GM19043 (cell line): Measurements from ENCODE around the gene HMX1.

ENCODE experiments used
- ATAC-seq: cut with Tn5 transposase; IDR thresholded peaks from one replicate; pipeline ENCODE4 v1.9.1; 2021; ENCODE audit warnings: low read depth; ENCODE audit not compliant: unreplicated experiment

Gene HMX1

GRCh38 chr4:8871417-8872401 is at the start of gene HMX1:
Gene HMX1, minus strand, starts transcription at chr4:8871839. Its CDS starts 225 bp downstream, at chr4:8871614.
- ATAC-seq = no peak

GRCh38 chr4:8920969-8921368 is 49.3 kb upstream of the HMX1 start:
- no peak for ATAC-seq

GRCh38 chr4:8920289-8920965 is 48.8 kb upstream of the HMX1 start:
- ATAC-seq = no peak

GRCh38 chr4:8919651-8920288 is 48.1 kb upstream of the HMX1 start:
- no peak for ATAC-seq

- peak; percentile 75 for ATAC-seq
These were observed 46.5 kb upstream of the HMX1 start for GRCh38 chr4:8917868-8918783.

GRCh38 chr4:8917321-8917811 is 45.7 kb upstream of the HMX1 start:
- ATAC-seq = no peak

GRCh38 chr4:8916906-8917305 is 45.3 kb upstream of the HMX1 start:
- no peak for ATAC-seq

- ATAC-seq = no peak
These were observed 44.8 kb upstream of the HMX1 start for GRCh38 chr4:8916351-8916885.

- no peak for ATAC-seq
These were observed 43.9 kb upstream of the HMX1 start for GRCh38 chr4:8915201-8916200.

- no peak for ATAC-seq
These were observed 43.0 kb upstream of the HMX1 start for GRCh38 chr4:8914461-8915171.

- ATAC-seq = no peak
These were observed 42.3 kb upstream of the HMX1 start for GRCh38 chr4:8913858-8914460.

GRCh38 chr4:8913121-8913857 is 41.6 kb upstream of the HMX1 start:
- no peak for ATAC-seq

- no peak for ATAC-seq
These were observed 40.9 kb upstream of the HMX1 start for GRCh38 chr4:8912506-8912905.

- ATAC-seq = no peak
These were observed 40.4 kb upstream of the HMX1 start for GRCh38 chr4:8912089-8912455.

GRCh38 chr4:8911316-8912088 is 39.9 kb upstream of the HMX1 start:
- no peak for ATAC-seq

GRCh38 chr4:8910822-8911315 is 39.2 kb upstream of the HMX1 start:
- no peak for ATAC-seq
